Stomach (tissue), 4 donors: ENCODE results near the gene ATP13A1.

Experiments
- CTCF ChIP-seq, 7 experiments: fragments of 450-650 bp in 4 of 7; fragments of 200-600 bp in 3 of 7; sonication (generic) in 3 of 7; IDR thresholded peaks; one replicate each; pipeline ENCODE4 v1.5.1; 2016 to 2019; ENCODE audit warnings: antibody characterized with exemption in 7 of 7, control low read depth in 2 of 7, mild to moderate bottlenecking in 1 of 7
- EP300 ChIP-seq: sonication (generic); formaldehyde crosslinking; IDR thresholded peaks from one replicate; pipeline ENCODE4 v1.6.1; 2017; ENCODE audit warnings: antibody characterized with exemption
- POLR2A ChIP-seq, 4 donors: fragments of 450-650 bp; IDR thresholded peaks; one replicate each; pipeline ENCODE4 v1.6.1; 2016; ENCODE audit warnings: antibody characterized with exemption in 4 of 4, control low read depth in 2 of 4, mild to moderate bottlenecking in 1 of 4, moderate library complexity in 1 of 4
- POLR2AphosphoS5 ChIP-seq, 3 donors: sonication (generic); formaldehyde crosslinking; IDR thresholded peaks; one replicate each; pipeline ENCODE4 v1.6.1; 2016; ENCODE audit warnings: antibody characterized with exemption in 3 of 3

- TF ChIP-seq CTCF (IDR thresholded peaks at IDR 0.05) (no peak), POLR2AphosphoS5 (IDR thresholded peaks at IDR 0.05) (no peak), POLR2A (IDR thresholded peaks at IDR 0.05) (no peak), EP300 (no peak)
Measured at GRCh38 chr19:19661675-19662251, 1.7 kb downstream of the ATP13A1 start.
